Thymus (tissue), 11 donors: Measurements from ENCODE around the gene UNC5A. TPM values are rescaled to one million over a fixed set of nuclear protein-coding genes. Genes with fewer than 3 reads are reported as not detected.

ENCODE experiments used
- DNase-seq, 9 donors: peaks; one replicate each; pipeline ENCODE4 v3.0.0-alpha.2; 2013; ENCODE audit warnings: low spot score in 9 of 9, low read depth in 6 of 9, missing footprints in 1 of 9
- H3K27ac ChIP-seq, 2 donors: one replicate each; pipeline ENCODE4 v1.5.1; 2013; ENCODE audit warnings: control low read depth in 1 of 2, low read depth in 1 of 2, low read length in 1 of 2, mild to moderate bottlenecking in 1 of 2, moderate library complexity in 1 of 2
- H3K27me3 ChIP-seq, 2 donors: one replicate each; pipeline ENCODE4 v1.5.1; 2013; ENCODE audit warnings: low read length in 1 of 2; ENCODE audit not compliant: control insufficient read depth in 2 of 2, insufficient read depth in 1 of 2
- H3K36me3 ChIP-seq, 2 donors: one replicate each; pipeline ENCODE4 v1.5.1; 2013; ENCODE audit warnings: low read length in 1 of 2, mild to moderate bottlenecking in 1 of 2, moderate library complexity in 1 of 2; ENCODE audit not compliant: control insufficient read depth in 2 of 2, insufficient read depth in 2 of 2
- H3K4me1 ChIP-seq, 2 donors: one replicate each; pipeline ENCODE4 v1.5.1; 2013; ENCODE audit warnings: low read length in 2 of 2; ENCODE audit not compliant: control insufficient read depth in 2 of 2, insufficient read depth in 2 of 2
- H3K4me3 ChIP-seq, 2 donors: one replicate each; pipeline ENCODE4 v1.5.1; 2013; ENCODE audit warnings: low read length in 2 of 2, control low read depth in 1 of 2, mild to moderate bottlenecking in 1 of 2
- H3K9me3 ChIP-seq, 2 donors: one replicate each; pipeline ENCODE4 v1.5.1; 2013; ENCODE audit warnings: low read length in 1 of 2, mild to moderate bottlenecking in 1 of 2; ENCODE audit not compliant: control insufficient read depth in 2 of 2, insufficient read depth in 1 of 2
- WGBS: extraction: QIAGEN DNeasy Blood & Tissue Kit; methylation state at CpG from one replicate; pipeline ENCODE4 v1.1.7; 2013; 5-methylcytosine and 5-hydroxymethylcytosine counted together
- polyA plus RNA-seq: library from polyadenylated mRNA; stranded (reverse); fragments of 200-250 nt; gene quantifications from one replicate; pipeline ENCODE4 v1.2.3, GENCODE V29; 2013
- total RNA-seq: library from RNA; stranded (reverse); fragments of 120-200 nt; gene quantifications from one replicate; pipeline ENCODE4 v1.2.4, GENCODE V29; 2013
- donor health status: healthy.

UNC5A gene
- total and polyA plus RNA-seq, 2 donors = 0.28 to 0.30 TPM

- Histone ChIP-seq H3K27me3 (peaks cover 18 to 47% of the 10 kb centered on the region in 2 donors), H3K4me1 (no peaks in the 10 kb centered on the region), H3K9me3 (no peaks in the 10 kb centered on the region), H3K27ac (no peak overlapping the region), H3K4me3 (no peak overlapping the region), H3K36me3 (no peaks in the 10 kb centered on the region)
- WGBS = 83% methylated on average over 21 of the region's 21 CpGs
- no peak for DNase-seq
Measured at GRCh38 chr5:176822793-176823481, 12.6 kb downstream of the UNC5A start.

- Histone ChIP-seq H3K4me3 (no peak overlapping the region), H3K27ac (no peak overlapping the region), H3K9me3 (no peaks in the 10 kb centered on the region), H3K27me3 (peaks cover 9 to 39% of the 10 kb centered on the region in 2 donors), H3K4me1 (no peaks in the 10 kb centered on the region), H3K36me3 (no peaks in the 10 kb centered on the region)
- 79% methylated on average over 20 of the region's 20 CpGs for WGBS
- DNase-seq = no peak
Measured at GRCh38 chr5:176823869-176824412, 13.6 kb downstream of the UNC5A start.

GRCh38 chr5:176824604-176825003 lies 14.2 kb downstream of the UNC5A start:
- H3K4me3 ChIP-seq = no peak overlapping the region
- H3K27me3 ChIP-seq = peaks cover 3 to 32% of the 10 kb centered on the region in 2 donors
- no peak overlapping the region for H3K27ac ChIP-seq
- no peaks in the 10 kb centered on the region for H3K4me1 ChIP-seq
- H3K9me3 ChIP-seq = no peaks in the 10 kb centered on the region
- DNase-seq = no peak
- 92% methylated on average over 5 of the region's 5 CpGs for WGBS
- H3K36me3 ChIP-seq = no peaks in the 10 kb centered on the region

- Histone ChIP-seq H3K27ac (no peak overlapping the region), H3K36me3 (no peaks in the 10 kb centered on the region), H3K4me1 (no peaks in the 10 kb centered on the region), H3K27me3 (peaks cover 1 to 29% of the 10 kb centered on the region in 2 donors), H3K4me3 (no peak overlapping the region), H3K9me3 (no peaks in the 10 kb centered on the region)
- 92% methylated on average over 9 of the region's 9 CpGs for WGBS
- DNase-seq = no peak
Measured at GRCh38 chr5:176825234-176825633, 14.9 kb downstream of the UNC5A start.

GRCh38 chr5:176825957-176826356 lies 15.6 kb downstream of the UNC5A start:
- no peak overlapping the region for H3K4me3 ChIP-seq
- 75% methylated on average over 4 of the region's 4 CpGs for WGBS
- no peak for DNase-seq

GRCh38 chr5:176827736-176828414 lies 17.5 kb downstream of the UNC5A start:
- Histone ChIP-seq H3K27ac (no peak overlapping the region), H3K36me3 (no peaks in the 10 kb centered on the region), H3K4me1 (no peaks in the 10 kb centered on the region), H3K27me3 (peaks cover 0 to 11% of the 10 kb centered on the region in 2 donors), H3K4me3 (no peak overlapping the region), H3K9me3 (no peaks in the 10 kb centered on the region)
- WGBS = 91% methylated on average over 14 of the region's 14 CpGs
- no peak for DNase-seq

More at GRCh38 chr5:176825957-176826356, 15.6 kb downstream of the UNC5A start:
- Histone ChIP-seq H3K27me3 (peaks cover 0 to 21% of the 10 kb centered on the region in 2 donors), H3K9me3 (no peaks in the 10 kb centered on the region), H3K4me1 (no peaks in the 10 kb centered on the region), H3K27ac (no peak overlapping the region), H3K36me3 (no peaks in the 10 kb centered on the region)

- Histone ChIP-seq H3K27ac (no peak overlapping the region), H3K4me1 (no peaks in the 10 kb centered on the region), H3K9me3 (no peaks in the 10 kb centered on the region), H3K4me3 (no peak overlapping the region), H3K36me3 (no peaks in the 10 kb centered on the region), H3K27me3 (peaks cover 0 to 6% of the 10 kb centered on the region in 2 donors)
- 92% methylated on average over 2 of the region's 2 CpGs for WGBS
- DNase-seq = no peak
Measured at GRCh38 chr5:176829320-176829719, 19.0 kb downstream of the UNC5A start.

- no peaks in the 10 kb centered on the region for H3K4me1 ChIP-seq
- H3K27me3 ChIP-seq = peaks cover 0 to 2% of the 10 kb centered on the region in 2 donors
- H3K4me3 ChIP-seq = no peak overlapping the region
- H3K9me3 ChIP-seq = no peaks in the 10 kb centered on the region
- WGBS = 91% methylated on average over 23 of the region's 23 CpGs
- no peak for DNase-seq
- no peaks in the 10 kb centered on the region for H3K36me3 ChIP-seq
- H3K27ac ChIP-seq = no peak overlapping the region
Measured at GRCh38 chr5:176830422-176830994, 20.1 kb downstream of the UNC5A start.

- H3K4me3 ChIP-seq = no peak overlapping the region
- H3K9me3 ChIP-seq = no peaks in the 10 kb centered on the region
- H3K27me3 ChIP-seq = peaks cover 0 to 2% of the 10 kb centered on the region in 2 donors
- WGBS = 38% methylated on average over 9 of the region's 9 CpGs
- H3K36me3 ChIP-seq = no peaks in the 10 kb centered on the region
- H3K4me1 ChIP-seq = no peaks in the 10 kb centered on the region
- no peak for DNase-seq
- H3K27ac ChIP-seq = no peak overlapping the region
Measured at GRCh38 chr5:176830995-176831423, 20.6 kb downstream of the UNC5A start.
